ENCODE measurements around the gene LSAMP. TPM values are rescaled to one million over a fixed set of nuclear protein-coding genes. Genes with fewer than 3 reads are reported as not detected.

The LSAMP gene
- total RNA-seq, 2 donors from 2014 or later = 1.9 to 5.4 TPM

GRCh38 chr3:115947325-115947724 is 498.0 kb downstream of the LSAMP start:
- ATAC-seq (ENCODE audit: insufficient number of reproducible peaks, low FRiP score, low read depth) = no peak
- H3K36me3 ChIP-seq = no peaks in the 10 kb centered on the region
- H3K27ac ChIP-seq = no peak overlapping the region
- H3K27me3 ChIP-seq (replicated peaks; ENCODE audit: insufficient read depth) = no peaks in the 10 kb centered on the region
- TF ChIP-seq CTCF (IDR thresholded peaks at IDR 0.05) = no peak
- no peak overlapping the region for H3K4me3 ChIP-seq
- H3K9me3 ChIP-seq = no peaks in the 10 kb centered on the region
- no peaks in the 10 kb centered on the region for H3K4me1 ChIP-seq (ENCODE audit: control insufficient read depth in 1 of 2, low read depth in 2 of 2)
- no peak for DNase-seq (ENCODE audit: low spot score)

GRCh38 chr3:115943579-115943978 is 501.7 kb downstream of the LSAMP start:
- ATAC-seq (ENCODE audit: insufficient number of reproducible peaks, low FRiP score, low read depth) (no peak), DNase-seq (ENCODE audit: low spot score) (no peak)
- Histone ChIP-seq H3K36me3 (no peaks in the 10 kb centered on the region), H3K27ac (no peak overlapping the region), H3K9me3 (no peaks in the 10 kb centered on the region), H3K27me3 (replicated peaks; ENCODE audit: insufficient read depth) (no peaks in the 10 kb centered on the region), H3K4me3 (no peak overlapping the region), H3K4me1 (ENCODE audit: control insufficient read depth in 1 of 2, low read depth in 2 of 2) (no peaks in the 10 kb centered on the region)
- no peak for TF ChIP-seq CTCF (IDR thresholded peaks at IDR 0.05)

GRCh38 chr3:115937054-115937453 is 508.2 kb downstream of the LSAMP start:
- Histone ChIP-seq H3K4me3 (no peak overlapping the region), H3K9me3 (no peaks in the 10 kb centered on the region), H3K4me1 (ENCODE audit: control insufficient read depth in 1 of 2, low read depth in 2 of 2) (no peaks in the 10 kb centered on the region), H3K27ac (no peak overlapping the region), H3K36me3 (no peaks in the 10 kb centered on the region), H3K27me3 (replicated peaks; ENCODE audit: insufficient read depth) (no peaks in the 10 kb centered on the region)
- no peak for TF ChIP-seq CTCF (IDR thresholded peaks at IDR 0.05)
- no peak for ATAC-seq (ENCODE audit: insufficient number of reproducible peaks, low FRiP score, low read depth)
- no peak for DNase-seq (ENCODE audit: low spot score)

- no peaks in the 10 kb centered on the region for H3K4me1 ChIP-seq (ENCODE audit: control insufficient read depth in 1 of 2, low read depth in 2 of 2)
- DNase-seq (ENCODE audit: low spot score) = no peak
- H3K36me3 ChIP-seq = no peaks in the 10 kb centered on the region
- ATAC-seq (ENCODE audit: insufficient number of reproducible peaks, low FRiP score, low read depth) = no peak
- no peaks in the 10 kb centered on the region for H3K27me3 ChIP-seq (replicated peaks; ENCODE audit: insufficient read depth)
- H3K27ac ChIP-seq = no peak overlapping the region
- no peak overlapping the region for H3K4me3 ChIP-seq
- TF ChIP-seq CTCF (IDR thresholded peaks at IDR 0.05) = no peak
- H3K9me3 ChIP-seq = no peaks in the 10 kb centered on the region
Measured at GRCh38 chr3:115932807-115933206, 512.5 kb downstream of the LSAMP start.

GRCh38 chr3:115931581-115931980 is 513.7 kb downstream of the LSAMP start:
- Histone ChIP-seq H3K9me3 (no peaks in the 10 kb centered on the region), H3K4me3 (no peak overlapping the region), H3K27ac (no peak overlapping the region), H3K4me1 (ENCODE audit: control insufficient read depth in 1 of 2, low read depth in 2 of 2) (no peaks in the 10 kb centered on the region), H3K36me3 (no peaks in the 10 kb centered on the region), H3K27me3 (replicated peaks; ENCODE audit: insufficient read depth) (no peaks in the 10 kb centered on the region)
- no peak for TF ChIP-seq CTCF (IDR thresholded peaks at IDR 0.05)
- DNase-seq (ENCODE audit: low spot score) = no peak
- no peak for ATAC-seq (ENCODE audit: insufficient number of reproducible peaks, low FRiP score, low read depth)
